K562 (cell line): ENCODE measurements around the gene HP. TPM values are rescaled to one million over a fixed set of nuclear protein-coding genes. Genes with fewer than 3 reads are reported as not detected.

Experiments
- ATAC-seq: fragments of 200-7000 bp; cut with Tn5 transposase; 3 replicates; pipeline ENCODE4 v1.9.1; 2020; ENCODE audit warnings: moderate library complexity
- BruUV-seq: library from RNA; stranded (reverse); fragments of 400-500 nt; replicated peaks from 2 replicates; lab custom pipeline; 2021; lab: Mats Ljungman, UMichigan
- CTCF ChIA-PET: fragments of 300-600 bp; formaldehyde crosslinking; extraction: SDS; loops from one replicate; lab custom pipeline; 2021; ENCODE audit warnings: low intra/inter-chr PET ratio; lab: Yijun Ruan, JAX
- POLR2A ChIA-PET: fragments of 300-600, 350-650 bp; sonication (Branson Sonifier 250); formaldehyde crosslinking; extraction: SDS; loops from one replicate; lab custom pipeline; 2021; ENCODE audit warnings: antibody characterized with exemption, inconsistent platforms; lab: Yijun Ruan, JAX
- DNase-seq, 4 experiments: peaks; one replicate each; pipeline versions ENCODE4 v3.0.0 to v3.0.0-alpha.2; 2011 to 2018; ENCODE audit warnings: low spot score in 3 of 4, mixed read lengths in 3 of 4; ENCODE audit errors: extremely low read depth in 1 of 4
- FAIRE-seq: peaks from 2 replicates; lab custom pipeline; 2011; peaks lifted over from hg19 to GRCh38; lab: Jason Lieb, UNC
- H2AFZ ChIP-seq: 2 replicates; pipeline ENCODE4 v1.6.0; 2011; ENCODE audit warnings: low read depth, low read length, control low read depth, inconsistent platforms
- H3K27ac ChIP-seq: fragments of 200-600 bp; 3 replicates; pipeline ENCODE4 v1.8.0; 2011; ENCODE audit warnings: low read depth, mild to moderate bottlenecking, control low read depth, inconsistent platforms, low read length, moderate library complexity, mixed read lengths; ENCODE audit errors: extremely low read depth
- H3K27me3 ChIP-seq, 2 experiments: fragments of 300-600 bp in 1 of 2; 2 replicates in 1 of 2; 3 replicates in 1 of 2; pipeline versions ENCODE4 v1.6.0 to v1.8.0; 2011; ENCODE audit warnings: inconsistent platforms in 2 of 2, low read length in 2 of 2, mild to moderate bottlenecking in 1 of 2, mixed read lengths in 1 of 2, moderate library complexity in 1 of 2; ENCODE audit not compliant: control insufficient read depth in 2 of 2, insufficient read depth in 2 of 2
- H3K36me3 ChIP-seq: fragments of 300-600 bp; 3 replicates; pipeline ENCODE4 v1.8.0; 2011; ENCODE audit warnings: mild to moderate bottlenecking, low read length, inconsistent platforms; ENCODE audit not compliant: control insufficient read depth, insufficient read depth
- H3K4me1 ChIP-seq, 2 experiments: fragments of 200-600 bp in 1 of 2; replicated peaks in 1 of 2; 2 replicates in 1 of 2; 3 replicates in 1 of 2; pipeline versions ENCODE4 v1.5.1 to v1.8.0; 2011; ENCODE audit warnings: inconsistent platforms in 2 of 2, low read length in 2 of 2, mild to moderate bottlenecking in 1 of 2, mixed read lengths in 1 of 2, moderate library complexity in 1 of 2; ENCODE audit not compliant: control insufficient read depth in 2 of 2, insufficient read depth in 2 of 2
- H3K4me2 ChIP-seq: 2 replicates; pipeline ENCODE4 v1.6.1; 2011; ENCODE audit warnings: low read length, control low read depth, inconsistent platforms, mixed read lengths; ENCODE audit not compliant: insufficient read depth
- H3K4me3 ChIP-seq: fragments of 200-600 bp; sonication (generic), shearing (Covaris generic); 2 replicates; pipeline ENCODE4 v1.5.1; 2016; ENCODE audit warnings: control low read depth, inconsistent platforms
- H3K79me2 ChIP-seq: fragments of 200-600 bp; 3 replicates; pipeline ENCODE4 v1.8.0; 2011; ENCODE audit warnings: low read length, inconsistent platforms; ENCODE audit not compliant: control insufficient read depth, insufficient read depth
- H3K9ac ChIP-seq, 2 experiments: 2 replicates each; pipeline versions ENCODE4 v1.6.0 to v1.6.1; 2011; ENCODE audit warnings: low read depth in 2 of 2, low read length in 2 of 2, control low read depth in 1 of 2, inconsistent platforms in 1 of 2, mild to moderate bottlenecking in 1 of 2, mixed read lengths in 1 of 2; ENCODE audit not compliant: insufficient read depth in 1 of 2
- H3K9me1 ChIP-seq: one replicate; pipeline ENCODE4 v1.6.0; 2011; ENCODE audit warnings: inconsistent platforms, mild to moderate bottlenecking, low read length, moderate library complexity; ENCODE audit not compliant: control insufficient read depth, insufficient read depth
- H3K9me3 ChIP-seq: replicated peaks from 2 replicates; pipeline ENCODE4 v1.5.1; 2011; ENCODE audit warnings: low read depth, low read length, inconsistent platforms; ENCODE audit not compliant: control insufficient read depth, insufficient read depth
- H4K20me1 ChIP-seq: replicated peaks from 2 replicates; pipeline ENCODE4 v1.6.1; 2011; ENCODE audit warnings: low read length, inconsistent platforms, mixed read lengths; ENCODE audit not compliant: control insufficient read depth, insufficient read depth
- ARHGAP35 ChIP-seq: fragments of 450-650 bp; IDR thresholded peaks from 2 replicates; pipeline ENCODE4 v1.6.1; 2018; ENCODE audit not compliant: partially characterized antibody
- CBFA2T3 ChIP-seq: fragments of 450-650 bp; IDR thresholded peaks from 2 replicates; pipeline ENCODE4 v1.6.1; 2017
- CEBPZ ChIP-seq: fragments of 150-350 bp; IDR thresholded peaks from 2 replicates; pipeline ENCODE4 v1.6.1; 2014; ENCODE audit warnings: low read depth, mild to moderate bottlenecking, low read length, borderline replicate concordance
- HCFC1 ChIP-seq: IDR thresholded peaks from 2 replicates; pipeline ENCODE4 v1.6.1; 2012; ENCODE audit warnings: low read depth, low read length, improper control_type of control experiment
- MTA2 ChIP-seq: fragments of 450-650 bp; IDR thresholded peaks from 2 replicates; pipeline ENCODE4 v1.6.1; 2016; ENCODE audit warnings: low read depth
- ZNF79 ChIP-seq: fragments of 250-450 bp; sonication (Bioruptor Pico); IDR thresholded peaks from 2 replicates; pipeline ENCODE4 v1.4.0; 2020; ENCODE audit warnings: low read depth, mild to moderate bottlenecking, moderate library complexity
- WGBS: fragments of 100-300 bp; shearing (Covaris generic); methylation state at CpG from one replicate; pipeline ENCODE4 v1.1.6; 2016; ENCODE audit warnings: low coverage, mixed read lengths; ENCODE audit not compliant: insufficient coverage; ENCODE audit errors: missing lambda C conversion rate; 5-methylcytosine and 5-hydroxymethylcytosine counted together
- in situ Hi-C: fragments of 300-500 bp; cut with MboI; formaldehyde crosslinking; loops from 4 replicates; pipeline ENCODE4 v1.15.0; 2018; ENCODE audit warnings: inconsistent platforms, mixed read lengths
- intact Hi-C: fragments of 100-400 bp; cut with micrococcal nuclease; formaldehyde crosslinking; loops from 2 replicates; pipeline ENCODE4 v1.14.2; 2022
- polyA plus RNA-seq, 8 experiments: library from polyadenylated mRNA; depleted of rRNA in 4 of 8; stranded (reverse) in 5 of 8; unstranded in 3 of 8; fragments of >200 nt; fragmentation: Nextera tagmentation in 2 of 8; fragmentation: Illumina TruSeq in 1 of 8; extraction: Ambion mirVana in 2 of 8; extraction: Trizol in 1 of 8; gene quantifications; 2 replicates each; pipeline versions ENCODE4 v1.2.1 to v1.2.3, GENCODE V29; 2011 to 2014; ENCODE audit warnings: inconsistent platforms in 1 of 8, missing spikeins in 1 of 8
- total RNA-seq, 7 experiments: library from RNA; depleted of rRNA in 6 of 7; stranded (reverse); fragments of >200 nt in 6 of 7; fragmentation: Illumina TruSeq in 2 of 7; extraction: Trizol in 2 of 7; gene quantifications; 2 replicates each; pipeline versions ENCODE4 v1.2.1 to v1.2.3, GENCODE V29; 2011 to 2021; ENCODE audit warnings: low replicate concordance in 1 of 7
- TF ChIP-seq, protein P1 (sequence below): fragments of 250-450 bp; sonication (Bioruptor Pico); IDR thresholded peaks from 2 replicates; pipeline ENCODE4 v1.5.1; 2021; ENCODE audit warnings: mild to moderate bottlenecking

Gene HP
- total and polyA plus RNA-seq, 9 of the 15 experiments (the other 6 are each of a cell fraction or from before 2014, with no cell fraction given) = 0.04 to 8.7 TPM; not detected in 7

DNA sequence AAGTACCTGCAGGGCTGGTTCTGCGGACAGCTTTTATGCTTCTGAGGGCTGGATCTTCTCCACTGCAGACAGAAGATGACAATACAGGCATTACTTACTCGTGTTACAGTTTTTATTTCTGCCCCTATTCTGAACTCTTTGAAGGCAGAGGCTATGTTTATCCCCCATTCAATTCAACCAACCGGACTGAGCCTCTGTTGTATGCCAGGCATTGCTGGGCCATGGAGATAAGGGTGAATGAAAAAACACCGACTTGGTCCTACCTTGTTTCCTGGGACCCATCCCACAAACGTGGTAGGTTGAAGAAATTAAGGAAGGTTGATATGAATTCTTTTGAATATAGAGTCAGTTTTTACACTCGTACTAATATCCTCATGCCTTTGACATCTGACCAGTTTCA, 10.0 kb upstream of the HP start:
- Histone ChIP-seq H3K4me3 (no peak overlapping the region), H4K20me1 (no peaks in the 10 kb centered on the region), H3K9me3 (no peaks in the 10 kb centered on the region), H3K9ac (no peak overlapping the region), H3K4me2 (no peak overlapping the region), H3K27me3 (no peaks in the 10 kb centered on the region; a peak in 2 of 5 replicates)
- intact Hi-C loops = no loop called here
- CTCF ChIA-PET = no interaction called here
- no peak for ATAC-seq
- no TSS peak for BruUV-seq
- WGBS = 3% methylated on average over 6 of the region's 6 CpGs
- TF ChIP-seq ZNF79 (CRISPR knock-in tag) (no peak), ARHGAP35 (no peak), CEBPZ (no peak), MTA2 (no peak), HCFC1 (no peak), CBFA2T3 (0 out of 2 replicates have a peak, but pooled peaks have one; percentile 7)
- TF ChIP-seq, protein P1, sequence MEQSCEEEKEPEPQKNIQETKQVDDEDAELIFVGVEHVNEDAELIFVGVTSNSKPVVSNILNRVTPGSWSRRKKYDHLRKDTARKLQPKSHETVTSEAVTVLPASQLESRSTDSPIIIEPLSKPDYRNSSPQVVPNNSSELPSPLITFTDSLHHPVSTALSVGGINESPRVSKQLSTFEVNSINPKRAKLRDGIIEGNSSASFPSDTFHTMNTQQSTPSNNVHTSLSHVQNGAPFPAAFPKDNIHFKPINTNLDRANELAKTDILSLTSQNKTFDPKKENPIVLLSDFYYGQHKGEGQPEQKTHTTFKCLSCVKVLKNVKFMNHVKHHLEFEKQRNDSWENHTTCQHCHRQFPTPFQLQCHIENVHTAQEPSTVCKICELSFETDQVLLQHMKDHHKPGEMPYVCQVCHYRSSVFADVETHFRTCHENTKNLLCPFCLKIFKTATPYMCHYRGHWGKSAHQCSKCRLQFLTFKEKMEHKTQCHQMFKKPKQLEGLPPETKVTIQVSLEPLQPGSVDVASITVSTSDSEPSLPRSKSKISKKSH = no peak
- TF ChIP-seq, all 486 proteins: peak for 1
- no peaks in the 10 kb centered on the region for H3K79me2 ChIP-seq
- no peaks in the 10 kb centered on the region for H3K36me3 ChIP-seq
- FAIRE-seq (no peak), DNase-seq (no peak)
- H2AFZ ChIP-seq = no peak overlapping the region
- POLR2A ChIA-PET = no interaction called here
- H3K9me1 ChIP-seq = no peaks in the 10 kb centered on the region
- no peak overlapping the region for H3K27ac ChIP-seq
- H3K4me1 ChIP-seq = no peaks in the 10 kb centered on the region; a peak in 2 of 5 replicates
- in situ Hi-C loops = no loop called here
